SIG-M5 treated with dmso at 0.1 percent for 504 hours (cell line): ENCODE measurements around the gene GYG2.
"Not testable (repeated sequence)": the region's sequence is repeated elsewhere in the genome, so short reads cannot be mapped to it uniquely, and the experiment has no call there.

ENCODE experiments used
- DNase-seq: peaks from one replicate; lab custom pipeline; 2025; ENCODE audit not compliant: unreplicated experiment; lab: John Stamatoyannopoulos, UW

GYG2 gene

DNA sequence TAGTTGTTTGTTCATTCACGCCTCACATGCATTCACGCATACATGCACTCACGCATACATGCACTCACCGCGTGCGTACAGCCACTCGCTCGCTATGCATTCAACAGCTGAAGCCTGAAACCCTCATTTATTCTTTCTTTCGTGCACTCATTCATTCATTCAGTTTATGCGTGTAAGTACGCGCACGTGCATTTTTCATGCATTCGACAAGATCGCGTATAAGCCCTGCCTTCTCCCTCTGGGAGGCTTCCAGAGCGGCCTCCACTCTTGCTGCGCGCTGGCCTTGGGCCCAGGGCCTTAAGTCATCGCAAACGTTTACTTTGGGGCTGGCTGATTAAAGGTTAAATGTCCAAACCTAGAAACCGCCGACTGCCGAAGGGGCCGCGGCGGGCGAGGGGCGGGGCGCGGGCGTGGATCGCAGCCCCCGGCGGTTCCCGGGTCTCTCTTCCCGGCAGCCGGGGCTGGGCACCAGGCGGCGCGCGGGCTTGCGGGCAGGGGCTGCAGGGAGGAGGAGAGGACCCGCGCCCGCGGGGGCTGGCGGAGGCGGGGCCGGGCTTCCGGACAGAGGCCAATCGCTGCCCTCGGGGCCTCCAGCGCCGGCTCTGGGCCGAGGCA, at the start of gene GYG2:
Gene GYG2 (plus strand): TSS at position 587 of the 615 bp plus-strand sequence. CDS start 1,259 bp downstream, outside the sequence.
- DNase-seq: no peak

DNA sequence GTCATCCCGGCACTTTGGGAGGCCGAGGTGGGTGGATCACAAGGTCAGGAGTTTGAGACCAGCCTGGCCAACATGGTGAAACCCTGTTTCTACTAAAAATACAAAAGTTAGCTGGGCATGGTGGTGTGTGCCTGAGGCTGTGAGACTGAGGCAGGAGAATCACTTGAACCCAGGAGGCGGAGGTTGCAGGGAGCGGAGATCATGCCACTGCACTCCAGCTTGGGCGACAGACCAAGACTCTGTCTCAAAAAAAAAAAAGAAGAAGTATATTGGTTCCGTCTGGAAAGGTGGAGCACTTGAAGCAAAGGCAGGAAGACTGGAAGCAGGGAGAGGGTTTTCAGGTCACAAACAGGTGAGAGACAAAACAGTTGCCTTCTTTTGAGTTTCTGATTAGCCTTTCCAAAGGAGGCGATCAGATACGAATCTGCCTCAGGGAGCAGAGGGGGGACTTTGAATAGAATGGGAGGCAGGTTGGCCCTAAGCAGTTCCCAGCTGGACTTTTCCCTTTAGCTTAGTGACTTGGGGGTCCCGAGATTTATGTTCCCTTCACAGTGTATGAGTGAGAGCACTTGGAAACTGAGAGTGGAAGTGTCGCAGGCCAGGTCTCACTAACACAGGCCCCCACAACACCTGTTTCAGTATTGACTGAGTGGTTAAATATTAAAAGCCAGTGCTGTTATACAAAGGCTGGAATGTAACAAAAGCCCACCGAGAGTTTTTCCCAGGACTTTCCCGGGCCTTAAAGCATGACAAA, 48.1 kb upstream of the GYG2 start:
- not testable (repeated sequence) for DNase-seq

DNA sequence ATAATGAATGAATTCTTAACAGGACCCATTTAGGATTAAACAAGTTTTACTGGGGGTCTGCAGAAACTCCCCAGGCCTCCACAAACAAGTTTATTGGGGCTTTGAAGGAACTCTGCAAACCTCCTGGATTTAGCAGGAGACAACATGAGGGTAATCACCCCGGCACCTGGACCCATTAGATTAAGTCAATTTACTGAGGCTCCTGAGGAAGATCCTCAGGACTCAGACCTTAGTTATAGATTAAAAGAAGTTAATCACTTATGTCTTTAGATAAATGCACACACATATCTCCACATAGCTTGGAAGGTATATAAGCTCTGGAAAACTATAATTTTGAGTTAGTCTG, 47.5 kb upstream of the GYG2 start:
- no peak for DNase-seq

DNA sequence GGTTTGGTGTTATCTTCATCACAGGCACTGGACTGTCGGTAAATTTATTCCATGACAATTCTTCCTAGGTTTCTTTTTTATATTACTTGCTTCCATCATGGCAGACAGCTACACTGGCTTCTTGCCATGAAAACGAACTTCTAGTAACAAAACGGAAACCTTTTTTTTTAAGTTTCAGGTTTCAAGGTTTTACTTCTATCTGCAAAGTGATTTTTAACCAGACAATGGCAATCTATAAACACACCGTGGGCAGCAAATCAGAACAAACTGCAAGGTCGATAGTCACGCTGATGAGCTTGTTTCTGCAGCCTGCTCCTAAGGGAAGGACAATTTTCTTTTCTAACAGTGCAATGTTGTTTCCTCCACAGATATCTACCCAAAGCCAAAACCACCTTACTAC, 47.0 kb upstream of the GYG2 start:
- DNase-seq: no peak

DNA sequence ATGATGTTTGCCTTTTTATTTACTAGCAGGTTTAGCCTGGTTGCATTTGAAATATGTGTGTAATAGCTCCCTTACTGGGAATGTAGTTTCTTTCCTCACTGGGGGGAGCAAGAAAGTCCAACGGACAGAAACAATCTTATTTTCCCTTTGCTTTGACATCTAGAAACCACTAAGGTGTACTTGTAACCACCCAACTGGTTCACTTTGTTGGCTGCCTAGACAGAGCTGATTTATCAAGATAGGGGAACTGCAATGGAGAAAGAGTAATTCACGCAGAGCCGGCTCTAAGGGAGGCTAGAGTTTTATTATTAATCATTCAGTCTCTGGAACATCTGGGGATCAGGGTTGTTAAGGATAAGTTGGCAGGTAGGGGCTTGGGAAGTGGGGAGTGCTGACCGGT, 46.6 kb upstream of the GYG2 start:
- no peak for DNase-seq

DNA sequence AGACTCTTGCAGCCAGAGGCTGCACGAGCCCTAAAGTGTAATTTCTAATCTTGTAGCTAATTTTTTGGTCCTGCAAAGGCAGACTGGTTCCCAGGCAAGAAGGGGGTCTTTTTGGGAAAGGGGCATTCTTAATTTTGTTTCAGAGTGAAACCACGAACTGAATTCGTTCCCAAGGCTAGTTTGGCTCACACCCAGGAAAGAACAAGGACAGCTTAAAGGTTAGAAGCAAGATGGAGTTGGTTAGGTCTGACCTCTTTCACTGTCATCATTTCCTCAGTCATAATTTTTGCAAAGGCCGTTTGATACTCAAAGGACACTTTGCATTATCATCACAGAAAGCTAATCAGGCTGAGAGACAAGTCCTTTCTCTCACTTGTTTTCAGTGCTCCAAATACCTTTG, 46.0 kb upstream of the GYG2 start:
- no peak for DNase-seq

DNA sequence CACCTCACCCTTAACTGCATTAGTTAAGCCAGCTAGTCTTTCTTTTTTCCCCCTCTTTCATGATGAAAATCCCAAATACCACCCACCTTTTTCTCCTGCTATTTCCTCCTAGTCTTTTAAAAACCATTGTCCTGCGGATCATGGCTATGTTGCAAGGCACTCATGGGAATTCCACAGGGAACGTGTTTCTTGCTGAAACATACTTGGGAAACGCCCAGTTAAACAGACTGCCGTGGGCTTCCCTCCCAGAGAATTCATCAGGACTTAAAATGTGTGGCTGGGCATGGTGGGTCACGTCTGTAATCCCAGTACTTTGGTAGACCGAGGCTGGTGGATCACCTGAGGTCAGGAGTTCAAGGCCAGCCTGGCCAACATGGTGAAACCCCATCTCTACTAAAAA, 44.7 kb upstream of the GYG2 start:
- no peak for DNase-seq

DNA sequence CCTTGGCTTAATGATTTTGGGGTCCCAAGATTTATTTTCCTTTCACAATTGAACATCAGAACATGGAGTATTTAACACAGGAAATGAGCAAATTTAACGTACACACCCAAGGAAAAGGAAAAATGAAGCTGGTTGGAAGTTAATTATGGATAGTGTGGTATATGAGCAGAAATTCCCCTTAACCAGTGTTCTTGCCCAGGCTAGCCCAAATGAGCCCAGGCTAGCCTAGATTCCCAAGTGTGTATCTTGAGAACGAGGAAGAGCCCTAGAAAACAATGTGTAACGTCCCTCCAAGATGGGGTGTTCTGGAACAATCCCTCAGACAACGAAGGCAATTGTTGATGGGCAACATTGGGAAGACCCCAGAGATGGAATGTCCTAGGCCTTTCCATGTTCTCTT, 43.2 kb upstream of the GYG2 start:
- DNase-seq: no peak

DNA sequence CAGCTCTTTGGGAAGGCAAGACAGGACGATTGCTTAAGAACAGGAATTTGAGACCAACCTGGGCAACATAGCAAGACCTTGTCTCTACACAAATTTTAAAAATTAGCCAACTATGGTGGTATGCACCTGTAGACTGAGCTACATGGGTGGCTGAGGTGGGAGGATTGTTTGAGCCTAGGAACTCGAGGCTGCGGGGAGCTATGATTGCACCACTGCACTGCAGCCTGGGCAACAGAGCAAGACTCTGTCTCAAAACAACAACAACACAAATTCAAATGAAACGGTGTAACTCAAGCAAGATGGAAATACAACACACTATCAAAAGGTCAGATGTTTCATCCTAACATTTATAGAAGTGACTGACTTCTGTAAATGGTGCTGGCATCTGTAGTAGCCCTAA, 39.8 kb upstream of the GYG2 start:
- DNase-seq: no peak

DNA sequence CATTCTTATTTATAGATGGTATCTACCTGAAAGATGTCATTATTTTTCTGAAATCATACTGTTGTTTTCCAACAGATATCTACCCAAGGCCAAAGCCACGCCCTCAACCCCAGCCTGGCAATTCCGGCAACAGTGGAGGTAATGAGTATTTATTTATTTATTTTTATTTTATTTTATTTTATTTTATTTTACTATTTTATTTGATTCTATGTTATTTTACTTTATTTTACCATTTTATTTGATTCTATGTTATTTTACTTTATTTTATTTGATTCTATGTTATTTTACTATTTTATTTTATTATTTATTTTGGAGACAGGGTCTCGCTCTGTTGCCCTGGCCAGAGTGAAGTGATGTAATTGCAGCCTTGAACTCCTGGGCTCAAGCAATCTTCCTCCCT, 39.2 kb upstream of the GYG2 start:
- no peak for DNase-seq

DNA sequence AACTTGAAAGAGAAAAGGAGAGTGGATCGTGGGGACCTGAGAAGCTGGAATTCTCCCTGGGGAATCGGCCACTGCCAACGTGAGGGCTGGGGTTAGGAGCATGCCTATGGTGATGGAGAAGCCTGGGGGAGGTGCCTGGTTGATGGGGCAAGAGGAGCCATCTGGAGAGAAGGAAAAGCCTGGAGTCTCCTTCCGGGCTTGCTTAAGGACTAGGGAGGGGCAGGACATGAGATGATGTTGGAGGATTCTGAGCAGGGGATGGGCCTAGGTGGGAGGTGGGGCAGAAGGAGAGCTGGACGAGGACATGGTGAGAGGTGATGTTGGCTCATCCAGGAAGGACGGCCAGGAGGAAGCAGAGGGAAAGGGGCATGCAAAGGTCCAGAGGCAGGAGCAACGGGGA, 35.0 kb upstream of the GYG2 start:
- DNase-seq: no peak

DNA sequence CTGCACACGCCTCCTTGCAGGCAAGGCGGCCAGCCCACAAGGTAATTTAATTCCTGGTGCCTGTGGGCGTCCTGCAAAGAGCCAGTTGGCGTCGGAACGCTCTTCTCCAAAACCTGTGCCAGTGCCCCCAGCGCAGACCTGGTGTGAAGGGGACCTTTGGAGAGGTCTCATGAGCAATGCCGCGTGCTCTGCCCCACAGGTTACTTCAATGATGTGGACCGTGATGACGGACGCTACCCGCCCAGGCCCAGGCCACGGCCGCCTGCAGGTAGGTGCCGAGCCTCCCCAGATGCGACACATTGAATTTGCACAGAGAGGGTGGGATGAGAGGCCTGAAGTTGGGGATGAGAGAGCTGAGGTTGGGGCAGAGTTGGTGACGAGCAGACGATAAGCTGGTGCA, 34.4 kb upstream of the GYG2 start:
- DNase-seq: no peak

DNA sequence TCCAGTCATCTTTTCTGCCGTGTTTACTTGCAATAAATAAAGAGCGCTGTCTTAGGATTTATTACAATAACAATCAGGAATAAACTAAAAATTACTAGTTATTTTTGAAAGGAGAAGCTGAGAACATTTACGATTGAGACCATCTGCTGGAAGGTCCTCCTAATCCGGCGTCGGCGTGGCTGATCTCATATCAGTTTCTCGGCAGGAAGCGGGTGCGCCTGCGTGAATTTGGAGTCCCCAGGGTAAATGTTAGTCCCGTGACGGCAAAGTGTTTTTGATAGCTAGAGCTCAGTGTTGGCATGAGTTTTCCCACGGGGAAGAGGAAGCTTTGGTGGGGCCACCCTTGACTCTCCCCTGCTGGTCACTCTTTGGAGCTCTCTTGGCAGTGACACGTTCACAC, 31.9 kb upstream of the GYG2 start:
- DNase-seq: not testable (repeated sequence)

DNA sequence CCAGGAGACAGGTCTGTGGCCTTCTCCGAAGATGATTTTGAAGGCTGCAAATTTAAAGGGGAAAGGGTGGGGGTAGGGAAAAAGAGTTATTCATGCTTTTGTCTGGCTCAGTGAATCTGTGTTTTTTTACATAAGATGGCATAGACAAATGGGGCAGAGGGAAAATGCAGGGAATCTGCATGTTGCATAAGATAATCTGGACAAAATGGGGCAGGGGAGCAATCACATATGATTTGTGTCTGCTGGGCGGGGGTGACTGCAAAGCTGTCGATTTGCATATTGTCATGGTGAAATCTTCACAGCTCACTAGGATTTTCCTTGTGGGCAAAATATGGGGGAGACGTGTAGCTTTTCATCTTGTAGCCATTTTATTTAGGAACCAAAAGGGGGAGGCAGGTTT, 29.4 kb upstream of the GYG2 start:
- no peak for DNase-seq

DNA sequence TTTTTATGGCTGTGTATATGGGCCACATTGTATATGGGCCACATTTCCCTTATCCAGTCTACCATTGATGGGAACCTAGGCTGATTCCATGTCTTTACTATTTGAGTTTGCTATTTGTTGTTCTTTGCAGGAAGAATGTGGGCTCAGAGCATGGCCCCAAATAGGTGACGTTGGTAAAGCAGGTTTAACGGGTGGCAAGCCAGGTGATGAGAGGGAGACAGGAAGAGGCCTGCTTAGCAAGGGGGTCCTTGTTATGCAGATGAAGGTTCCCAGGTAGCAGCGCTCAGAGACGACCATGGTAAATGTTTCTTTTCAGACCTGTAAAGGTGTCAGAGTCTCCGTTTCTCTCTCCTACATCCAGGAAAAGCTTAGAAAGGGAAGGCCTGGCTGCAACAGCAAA, 28.8 kb upstream of the GYG2 start:
- not testable (repeated sequence) for DNase-seq

DNA sequence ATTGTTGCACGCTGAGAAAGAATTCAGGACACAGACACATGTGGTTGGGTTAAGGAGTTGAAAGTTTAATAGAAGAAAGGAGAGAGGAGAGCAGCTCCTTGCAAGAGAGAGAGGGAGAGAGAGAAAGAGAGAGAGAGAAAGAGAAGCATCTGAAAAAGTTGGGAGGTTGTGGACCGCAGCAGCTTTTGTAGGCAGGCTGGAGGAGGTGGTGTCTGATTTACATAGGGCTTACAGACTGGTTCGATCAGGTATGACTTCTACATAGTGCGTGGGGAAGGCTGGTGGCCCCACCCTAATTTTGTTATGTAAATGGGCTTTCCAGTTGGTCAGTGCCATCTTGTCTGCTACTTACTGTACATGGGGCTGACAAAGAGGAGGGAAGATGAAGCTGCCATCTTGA, 27.5 kb upstream of the GYG2 start:
- no peak for DNase-seq

DNA sequence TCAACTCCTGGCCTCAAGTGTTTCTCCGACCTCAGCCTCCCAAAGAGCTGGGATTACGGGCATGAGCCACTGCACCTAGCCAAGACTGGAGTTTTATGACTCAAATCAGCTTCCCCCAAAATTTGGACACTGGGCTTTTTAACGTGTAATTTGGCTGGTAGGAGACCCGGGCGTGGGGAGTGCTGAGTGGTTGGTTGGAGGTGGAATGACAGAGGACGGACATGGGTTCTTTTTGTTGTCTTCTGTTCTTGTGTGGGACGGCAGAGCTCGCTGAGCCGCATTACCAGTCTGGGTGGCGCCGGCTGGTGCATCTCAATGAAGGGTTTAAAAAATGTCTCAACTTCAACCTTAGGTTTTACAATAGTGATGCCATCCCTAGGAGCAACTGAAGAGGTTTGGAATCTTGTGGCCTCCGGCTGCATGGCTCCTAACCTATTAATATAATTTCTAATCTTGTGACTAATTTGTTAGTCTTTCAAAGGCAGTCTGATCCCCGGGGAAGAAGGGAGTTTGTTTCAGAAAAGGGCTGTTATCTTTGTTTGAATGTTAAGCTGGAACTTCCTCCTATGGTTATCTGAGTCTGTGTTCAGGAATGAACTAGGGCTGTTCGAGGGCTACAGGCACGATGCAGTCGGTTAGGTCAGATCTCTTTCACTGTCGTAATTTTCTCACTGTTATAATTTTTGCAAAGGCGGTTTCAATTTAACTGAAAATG, 26.2 kb upstream of the GYG2 start:
- DNase-seq: not testable (repeated sequence)

DNA sequence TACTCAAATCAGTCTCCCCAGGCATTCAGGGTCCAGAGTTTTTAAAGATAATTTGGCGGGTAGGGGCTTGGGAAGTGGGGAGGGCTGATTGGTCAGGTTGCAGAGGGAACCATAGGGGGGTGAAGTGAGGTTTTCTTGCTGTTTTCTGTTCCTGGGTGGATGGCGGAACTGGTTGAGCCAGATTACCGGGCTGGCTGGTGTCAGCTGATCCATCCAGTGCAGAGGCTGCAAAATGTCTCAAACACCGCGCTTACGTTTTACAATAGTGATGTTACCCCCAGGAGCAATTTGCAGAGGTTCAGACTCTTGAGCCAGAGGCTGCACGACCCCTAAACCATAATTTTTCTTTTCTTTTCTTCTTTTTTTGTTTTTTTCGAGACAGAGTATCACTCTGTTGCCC, 25.2 kb upstream of the GYG2 start:
- DNase-seq: not testable (repeated sequence)

DNA sequence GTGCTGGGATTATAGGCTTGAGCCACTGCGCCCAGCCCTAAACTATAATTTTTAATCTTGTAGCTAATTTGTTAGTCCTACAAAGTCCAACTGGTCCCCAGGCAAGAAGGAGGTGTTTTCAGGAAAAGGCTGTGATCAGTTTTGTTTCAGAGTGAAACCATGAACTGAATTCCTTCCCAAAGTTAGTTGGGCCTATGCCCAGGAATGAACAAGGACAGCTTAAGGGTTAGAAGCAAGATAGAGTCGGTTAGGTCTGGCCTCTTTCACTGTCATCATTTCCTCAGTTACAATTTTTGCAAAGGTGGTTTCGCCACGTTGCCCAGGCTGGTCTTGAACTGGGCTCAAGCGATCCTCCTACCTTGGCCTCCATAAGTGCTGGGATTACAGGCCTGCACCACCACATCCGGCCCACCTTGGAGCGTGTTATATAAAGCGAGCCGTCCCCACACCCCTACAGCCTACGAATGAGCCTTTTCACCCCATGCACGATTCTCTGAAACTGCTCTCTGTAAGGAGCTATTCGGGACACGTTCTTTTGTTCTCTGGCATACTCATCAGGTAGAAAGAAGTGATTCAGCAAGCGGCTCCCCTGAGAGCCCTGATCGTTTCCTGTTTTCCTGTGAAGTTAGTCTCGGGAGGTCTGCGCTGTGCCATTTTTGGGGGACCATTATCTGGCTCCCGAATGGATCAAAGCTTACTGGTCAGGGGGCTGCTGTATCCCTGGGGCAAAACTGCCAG, 24.5 kb upstream of the GYG2 start:
- DNase-seq: not testable (repeated sequence)

DNA sequence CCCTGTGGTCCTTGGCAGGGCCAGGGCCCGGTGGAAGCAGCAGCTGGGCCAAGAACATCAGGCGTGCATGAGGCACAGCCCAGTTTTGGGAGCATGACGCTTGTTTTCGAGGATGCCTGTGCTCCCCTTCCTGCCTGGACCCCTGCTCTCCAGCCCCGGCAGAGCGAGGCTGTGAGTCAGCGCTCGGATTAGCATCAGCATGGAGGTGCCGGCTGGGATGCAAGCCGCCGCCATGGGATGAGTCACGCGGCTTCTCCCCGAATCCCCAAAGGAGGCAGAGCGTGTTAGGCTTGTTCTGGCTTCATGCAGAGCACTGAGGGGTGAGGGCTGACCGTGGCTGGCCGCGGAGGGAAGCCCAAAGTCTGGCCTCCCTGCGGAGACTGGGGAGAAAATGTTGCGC, 23.9 kb upstream of the GYG2 start:
- DNase-seq: not testable (repeated sequence)

DNA sequence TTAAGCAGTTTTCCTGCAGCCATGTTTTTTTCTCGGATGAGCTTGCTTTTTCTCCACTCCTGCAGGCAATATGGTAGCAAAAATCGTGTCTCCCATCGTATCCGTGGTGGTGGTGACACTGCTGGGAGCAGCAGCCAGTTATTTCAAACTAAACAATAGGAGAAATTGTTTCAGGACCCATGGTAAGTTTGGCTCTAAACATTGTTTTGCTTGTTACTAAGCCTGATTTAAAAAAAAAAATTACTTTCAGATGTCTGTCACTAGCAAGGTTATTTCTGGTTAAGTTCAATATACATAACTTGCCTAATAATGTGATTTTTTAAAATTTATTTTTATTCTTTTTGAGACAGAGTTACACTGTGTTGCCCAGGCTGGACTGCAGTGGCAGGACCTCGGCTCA, 17.5 kb upstream of the GYG2 start:
- DNase-seq: no peak
